Measurements from ENCODE around the gene CABLES1.
"Not testable (repeated sequence)": the region's sequence is repeated elsewhere in the genome, so short reads cannot be mapped to it uniquely, and the experiment has no call there.

CABLES1 gene

DNA sequence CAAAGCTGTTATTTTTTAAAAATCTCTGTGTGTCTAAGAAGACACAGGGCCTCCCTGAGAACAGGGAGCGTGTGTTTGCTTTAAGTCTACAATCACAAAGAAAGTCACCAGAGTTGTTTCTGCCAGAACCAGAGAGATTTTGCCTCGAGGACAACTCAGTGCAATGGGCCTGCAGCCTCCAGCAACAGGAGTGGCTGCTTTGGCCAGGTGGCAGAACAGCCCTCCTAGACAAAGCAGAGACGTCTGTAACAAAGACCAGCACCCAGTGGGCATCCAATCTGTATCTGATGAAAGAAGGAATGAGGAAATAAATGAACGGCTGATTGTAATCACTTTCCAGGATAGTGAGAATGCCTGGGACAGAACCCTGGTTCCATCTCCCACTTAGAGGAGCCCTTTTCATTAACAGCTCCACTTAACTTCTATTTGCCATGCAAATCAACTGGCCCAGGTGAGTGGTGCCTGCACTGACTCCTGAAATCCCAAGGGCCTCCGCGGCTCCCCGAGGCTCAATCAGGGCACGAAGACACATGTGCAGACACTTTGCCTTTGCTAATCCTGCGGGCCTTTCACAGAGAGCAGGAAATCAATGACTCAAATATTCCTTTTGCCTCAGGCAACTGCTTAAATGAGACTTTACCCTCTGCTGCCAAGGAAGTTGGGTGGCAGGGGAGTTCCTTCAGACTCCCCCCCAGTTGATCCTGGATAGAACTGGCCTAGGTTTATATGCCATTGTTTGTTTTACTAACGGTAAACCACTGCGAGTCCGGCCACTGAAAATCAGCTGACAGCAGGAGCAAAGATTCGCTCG, 146.5 kb downstream of the CABLES1 start:
- no peak for FAIRE-seq
- DNase-seq (ENCODE audit: insufficient read length, low spot score), result peak; percentile 57

DNA sequence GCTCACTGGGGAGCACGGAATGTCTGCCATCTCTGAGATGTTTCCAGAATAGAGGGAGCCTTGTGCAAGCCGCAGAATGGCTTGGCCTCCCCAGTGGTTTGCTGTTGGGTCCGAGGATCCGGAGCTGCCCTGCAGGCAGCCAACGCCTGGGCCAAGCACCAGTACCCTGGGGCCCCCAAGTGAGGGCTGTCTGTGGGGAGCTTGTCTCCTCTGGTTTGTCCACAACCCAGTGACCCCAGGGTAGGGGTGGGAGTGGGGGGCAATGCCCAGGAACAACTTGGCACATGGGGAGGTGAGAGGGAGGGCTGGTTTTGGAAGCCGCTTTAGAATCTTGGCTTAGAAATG, 147.1 kb downstream of the CABLES1 start:
- FAIRE-seq, result no peak
- no peak for DNase-seq (ENCODE audit: insufficient read length, low spot score)

DNA sequence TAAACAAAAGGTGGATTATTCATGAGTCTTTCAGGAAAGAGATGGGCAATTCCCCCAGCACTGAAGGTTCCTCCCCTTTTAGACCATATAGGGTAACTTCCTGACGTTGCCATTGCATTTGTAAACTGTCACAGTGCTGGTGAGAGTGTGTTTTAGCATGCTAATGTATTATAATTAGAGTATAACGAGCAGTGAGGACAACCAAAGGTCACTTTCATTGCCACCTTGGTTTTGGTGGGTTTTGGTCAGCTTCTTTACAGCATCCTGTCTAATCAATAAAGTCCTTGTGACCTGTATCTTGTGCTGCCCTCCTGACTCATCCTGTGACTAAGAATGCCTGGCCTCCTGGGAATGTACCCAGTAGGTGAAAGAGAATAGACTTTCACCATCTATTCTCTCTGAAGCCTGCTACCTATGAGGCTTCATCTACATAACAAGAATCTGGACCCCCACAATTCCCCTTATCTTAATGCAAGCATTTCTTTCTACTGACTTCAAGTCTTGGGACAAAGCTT, 148.7 kb downstream of the CABLES1 start:
- FAIRE-seq, result no peak
- DNase-seq (ENCODE audit: insufficient read length, low spot score), result no peak

DNA sequence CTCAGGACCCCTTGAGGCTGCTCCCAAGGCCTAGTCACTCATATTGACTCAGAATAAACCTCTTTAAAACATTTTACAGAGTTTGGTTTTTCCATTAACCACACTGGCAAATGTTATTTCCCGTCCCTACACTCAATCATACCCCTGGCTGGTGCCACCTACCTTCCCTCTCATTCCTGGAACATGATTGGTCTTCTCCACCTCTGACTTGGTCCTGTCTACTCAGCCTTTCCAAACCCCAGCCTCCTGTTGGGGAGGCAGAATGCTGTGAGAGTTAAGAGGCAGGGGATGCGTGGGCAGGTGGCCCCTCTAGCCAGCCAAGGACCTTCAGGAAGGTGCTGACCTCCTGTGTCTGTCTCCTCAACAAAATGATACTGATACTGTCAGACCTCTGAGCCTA, 149.3 kb downstream of the CABLES1 start:
- DNase-seq (ENCODE audit: insufficient read length, low spot score), result no peak
- FAIRE-seq, result no peak

DNA sequence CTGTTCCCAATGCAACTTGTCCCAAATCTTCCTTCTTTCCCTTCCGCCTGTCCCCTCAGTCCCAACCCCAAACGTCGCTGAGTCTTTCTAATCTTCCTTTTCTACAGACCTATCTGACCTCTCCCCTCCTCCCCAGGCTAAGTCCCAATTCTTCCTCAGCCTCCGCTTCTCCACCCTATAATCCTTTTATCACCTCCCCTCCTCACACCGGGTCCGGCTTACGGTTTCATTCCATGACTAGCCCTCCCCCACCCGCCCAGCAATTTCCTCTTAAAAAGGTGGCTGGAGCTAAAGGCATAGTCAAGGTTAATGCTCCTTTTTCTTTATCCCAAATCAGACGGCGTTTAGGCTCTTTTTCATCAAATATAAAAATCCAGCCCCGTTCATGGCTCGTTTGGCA, 150.3 kb downstream of the CABLES1 start:
- DNase-seq (ENCODE audit: insufficient read length, low spot score); FAIRE-seq: not testable (repeated sequence)

DNA sequence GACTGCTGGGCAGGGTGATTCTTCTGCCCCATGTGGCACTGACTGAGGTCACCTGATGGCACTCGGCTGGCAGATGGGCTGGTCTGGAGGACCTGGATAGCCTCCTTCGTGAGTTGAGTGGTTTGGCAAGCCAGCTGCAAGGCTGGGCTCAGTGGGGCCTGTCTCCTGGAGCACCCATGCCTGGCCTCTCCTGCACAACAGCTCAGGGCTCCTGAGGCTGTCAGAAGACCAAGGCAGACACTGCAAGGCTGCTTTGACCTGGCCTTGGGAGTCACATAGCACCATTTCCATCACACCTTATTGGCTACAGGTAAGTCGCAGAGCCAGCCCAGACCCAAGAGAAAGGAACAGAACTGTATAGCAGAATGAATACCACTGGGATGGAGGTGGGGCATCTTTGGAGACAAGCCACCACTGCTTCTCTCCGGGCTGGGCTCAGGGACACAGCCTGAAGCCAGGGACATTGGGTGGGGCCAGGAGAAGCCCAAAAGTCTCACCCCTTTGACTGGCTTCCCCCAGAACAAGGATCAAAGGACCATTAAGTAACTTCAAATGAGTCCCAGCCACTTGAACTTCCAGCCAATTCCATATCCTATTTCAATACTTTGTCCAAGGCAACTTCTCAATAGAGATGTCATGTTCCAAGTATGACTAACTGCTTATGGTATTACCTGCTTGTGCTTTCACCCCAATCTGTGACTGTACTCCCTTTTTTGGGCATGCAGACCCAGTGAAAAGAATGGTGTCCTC, 156.3 kb downstream of the CABLES1 start:
- no peak for FAIRE-seq
- no peak for DNase-seq (ENCODE audit: insufficient read length, low spot score)

DNA sequence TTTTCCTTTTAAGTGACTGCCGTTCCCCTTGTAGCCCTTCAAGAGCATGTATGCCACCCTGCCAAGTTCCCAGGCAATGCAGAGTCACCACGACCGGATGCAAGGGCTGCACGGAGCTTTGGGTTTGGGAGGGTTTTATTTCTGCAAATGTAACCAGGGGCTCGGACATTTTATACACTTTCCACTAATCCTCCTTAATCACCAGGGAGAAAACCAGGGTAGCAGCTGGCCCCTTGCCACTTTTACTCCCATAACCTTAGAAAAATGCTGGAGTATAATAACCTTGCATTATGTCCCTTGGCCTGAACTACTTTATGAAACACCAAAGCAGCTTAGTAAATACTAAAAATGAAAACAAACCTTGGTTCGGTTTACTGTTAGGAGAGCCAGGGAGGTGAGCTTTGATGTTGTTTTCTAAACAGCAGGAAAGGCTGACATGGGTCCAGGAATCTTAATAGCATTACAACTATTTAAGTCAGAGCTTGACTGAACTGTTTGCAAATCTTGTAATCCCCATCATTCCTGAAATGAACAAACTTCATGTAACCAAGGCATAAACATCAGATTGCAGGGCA, 165.0 kb downstream of the CABLES1 start:
- FAIRE-seq, result no peak
- no peak for DNase-seq (ENCODE audit: insufficient read length, low spot score)

DNA sequence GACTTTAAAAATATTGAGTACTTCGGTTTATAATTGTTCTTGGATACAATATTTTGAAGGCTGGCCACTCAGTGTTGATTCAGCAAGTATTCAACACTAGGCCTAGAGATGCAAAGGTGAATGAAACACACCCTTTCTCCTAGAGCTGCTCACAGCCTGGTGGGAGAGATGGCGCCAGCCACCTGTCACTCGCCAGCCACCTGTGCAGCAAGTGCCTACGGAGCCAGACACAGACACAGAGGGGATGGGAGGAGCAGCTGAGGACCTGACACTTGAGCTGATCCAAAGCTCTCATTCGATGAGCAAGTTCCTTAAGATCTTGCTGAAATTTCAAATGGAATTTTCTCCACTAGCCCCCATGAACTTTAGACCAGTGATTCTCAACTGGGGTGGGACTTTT, 166.7 kb downstream of the CABLES1 start:
- DNase-seq (ENCODE audit: insufficient read length, low spot score), result no peak
- FAIRE-seq, result no peak

DNA sequence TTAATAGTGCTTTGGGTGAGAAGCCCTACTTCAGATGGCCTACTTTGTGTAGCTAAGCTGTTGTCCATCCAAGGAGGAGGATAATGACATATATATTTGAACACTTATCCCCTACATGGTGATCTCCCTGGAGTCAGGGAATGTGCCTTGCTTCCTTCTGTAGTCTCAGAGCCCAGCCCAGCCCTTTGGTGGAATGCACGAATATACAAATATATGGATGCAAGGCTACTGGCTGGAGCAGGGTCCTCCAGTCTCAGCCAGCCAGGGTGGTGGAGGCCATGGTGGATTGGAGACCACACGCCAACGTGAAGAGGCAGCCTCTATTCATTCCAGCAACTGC, 167.2 kb downstream of the CABLES1 start:
- FAIRE-seq (no peak), DNase-seq (ENCODE audit: insufficient read length, low spot score) (no peak)

DNA sequence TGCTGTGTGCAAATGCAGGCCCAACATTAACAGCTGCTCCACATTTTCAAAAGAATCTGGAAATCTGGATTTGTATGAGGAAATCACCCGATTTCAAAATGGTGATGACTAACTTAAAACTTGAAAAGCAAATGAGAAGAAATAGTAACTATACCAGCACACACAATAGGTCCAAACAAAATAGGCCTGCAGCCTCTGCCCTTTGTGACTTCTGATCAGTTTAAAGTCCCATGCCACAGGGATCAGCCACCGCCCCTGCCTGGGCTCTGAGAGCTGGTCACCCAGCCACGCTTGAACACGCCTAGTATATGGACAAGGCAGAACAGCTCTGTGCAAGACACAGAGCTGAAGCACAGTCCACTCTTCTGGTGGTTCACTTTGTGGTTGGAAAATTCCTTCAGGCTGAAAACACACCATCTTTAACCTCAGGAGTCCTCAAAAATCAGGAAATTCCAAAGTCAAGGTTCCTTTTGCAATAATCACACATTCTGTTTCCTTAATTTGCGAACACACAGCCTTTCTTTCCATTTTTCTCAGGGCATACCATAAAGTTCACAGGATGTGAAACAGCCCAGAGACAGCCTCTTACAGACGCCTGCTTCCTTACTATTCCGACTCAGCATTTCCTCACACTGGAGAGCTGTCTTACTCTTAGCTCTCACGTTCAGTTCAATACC, 167.7 kb downstream of the CABLES1 start:
- no peak for FAIRE-seq
- no peak for DNase-seq (ENCODE audit: insufficient read length, low spot score)

DNA sequence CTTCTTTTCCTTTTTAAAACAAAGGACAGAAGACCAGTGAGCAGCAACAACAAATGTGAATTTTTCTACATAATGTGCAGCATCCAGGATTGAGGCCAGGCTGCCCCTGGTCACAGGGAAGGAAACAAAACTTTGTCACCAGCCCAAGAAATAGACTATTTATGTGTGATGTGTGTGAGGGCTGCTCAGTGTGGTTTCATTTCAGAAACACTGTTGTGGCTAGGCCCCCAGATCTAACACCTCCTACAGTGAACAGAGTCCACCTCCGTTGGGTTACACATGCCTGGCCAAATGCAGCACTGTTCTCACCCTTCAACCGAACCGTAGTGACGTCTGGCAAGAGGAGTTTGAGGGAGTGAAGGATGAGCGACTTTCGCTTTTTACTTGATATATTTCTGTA, 171.5 kb downstream of the CABLES1 start:
- DNase-seq (ENCODE audit: insufficient read length, low spot score), result no peak
- FAIRE-seq, result no peak

DNA sequence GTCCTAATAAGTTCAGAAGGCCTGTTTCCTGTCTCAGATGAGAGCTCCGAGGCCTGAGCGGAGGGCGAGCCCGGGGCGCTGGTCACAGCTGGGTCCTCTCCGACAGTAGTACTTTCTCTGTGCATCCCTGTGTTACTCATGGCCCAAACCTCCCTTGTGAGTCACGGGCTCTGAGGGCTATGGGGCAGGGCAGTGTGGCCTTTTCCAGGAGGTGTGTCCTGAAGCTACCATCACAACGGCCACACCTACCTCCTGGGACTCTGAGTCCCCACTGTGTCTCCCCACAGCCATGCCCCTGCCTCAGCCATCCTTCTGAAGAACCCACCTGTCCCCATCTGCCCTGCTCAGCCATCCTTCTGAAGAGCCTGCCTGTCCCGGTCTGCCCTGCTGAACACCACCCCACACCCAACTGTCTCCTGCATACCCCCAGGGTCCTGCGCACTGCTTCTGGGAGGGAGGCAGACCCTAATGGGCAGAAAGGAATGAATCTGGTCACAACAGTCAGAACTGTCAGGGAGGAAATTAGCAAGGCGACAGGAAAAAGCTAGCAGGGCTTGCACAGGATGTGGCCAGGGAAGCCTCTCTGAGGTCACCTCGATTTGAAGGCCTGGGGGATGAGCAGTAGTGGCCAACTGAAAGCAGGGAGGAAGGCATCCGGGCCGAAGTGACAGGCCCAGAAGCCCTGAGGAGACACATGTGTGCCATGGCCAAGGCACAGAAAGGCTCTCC, 172.4 kb downstream of the CABLES1 start:
- FAIRE-seq (no peak), DNase-seq (ENCODE audit: insufficient read length, low spot score) (no peak)
